Stimulated activated CD4-positive, alpha-beta T cell treated with anti-CD3 and anti-CD28 coated beads, Interleukin-2, amount 100 ng/mL, for 24 hours (primary cell): ENCODE results near the gene SAA1.
"Not testable (repeated sequence)": the region's sequence is repeated elsewhere in the genome, so short reads cannot be mapped to it uniquely, and the experiment has no call there.

Experiments
- DNase-seq, 2 donors: peaks; one replicate each; pipeline ENCODE4 v3.0.0-alpha.2; 2020

SAA1 gene

DNA sequence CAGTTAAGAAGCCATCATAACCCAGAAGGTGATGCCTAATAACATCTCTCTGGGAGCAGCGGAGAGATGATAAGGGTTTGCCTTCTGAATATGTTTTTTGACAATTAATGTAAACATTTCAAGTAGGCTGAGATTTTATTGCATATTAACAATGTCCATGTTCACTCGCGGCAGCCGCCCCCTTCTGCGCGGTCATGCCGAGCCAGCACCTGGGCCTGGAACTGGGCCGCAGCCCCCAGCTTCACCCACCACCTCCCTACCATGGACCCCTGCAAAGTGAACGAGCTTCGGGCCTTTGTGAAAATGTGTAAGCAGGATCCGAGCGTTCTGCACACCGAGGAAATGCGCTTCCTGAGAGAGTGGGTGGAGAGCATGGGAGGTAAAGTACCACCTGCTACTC is 4.3 kb upstream of the SAA1 start:
- no peak for DNase-seq

DNA sequence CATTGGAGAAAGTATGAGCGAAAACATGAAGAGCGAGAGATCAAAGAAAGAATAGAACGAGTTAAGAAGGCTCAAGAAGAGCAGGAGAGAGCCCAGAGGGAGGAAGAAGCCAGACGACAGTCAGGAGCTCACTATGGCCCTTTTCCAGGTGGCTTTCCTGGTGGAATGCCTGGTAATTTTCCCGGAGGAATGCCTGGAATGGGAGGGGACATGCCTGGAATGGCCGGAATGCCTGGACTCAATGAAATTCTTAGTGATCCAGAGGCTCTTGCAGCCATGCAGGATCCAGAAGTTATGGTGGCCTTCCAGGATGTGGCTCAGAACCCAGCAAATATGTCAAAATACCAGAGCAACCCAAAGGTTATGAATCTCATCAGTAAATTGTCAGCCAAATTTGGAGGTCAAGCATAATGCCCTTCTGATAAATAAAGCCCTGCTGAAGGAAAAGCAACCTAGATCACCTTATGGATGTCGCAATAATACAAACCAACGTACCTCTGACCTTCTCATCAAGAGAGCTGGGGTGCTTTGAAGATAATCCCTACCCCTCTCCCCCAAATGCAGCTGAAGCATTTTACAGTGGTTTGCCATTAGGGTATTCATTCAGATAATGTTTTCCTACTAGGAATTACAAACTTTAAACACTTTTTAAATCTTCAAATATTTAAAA is 3.2 kb upstream of the SAA1 start:
- not testable (repeated sequence) for DNase-seq

DNA sequence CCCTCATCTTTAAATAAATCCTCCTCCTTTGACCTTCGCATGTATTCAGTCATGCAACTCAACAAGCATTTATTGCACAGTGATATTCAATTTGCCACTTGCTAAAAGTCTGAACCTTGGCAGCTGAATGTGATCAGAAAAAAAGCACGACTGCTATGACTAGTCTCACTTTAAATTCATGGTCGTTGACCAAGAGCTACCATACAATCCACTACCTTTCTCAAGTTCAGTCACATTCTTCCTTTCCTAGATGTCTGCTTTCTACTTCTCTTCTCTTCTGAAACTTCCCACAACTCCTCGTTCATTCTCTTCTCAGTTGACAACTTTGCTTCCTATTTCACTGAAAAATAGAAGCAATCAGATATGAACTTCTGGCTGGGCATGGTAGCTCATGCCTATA is 2.0 kb upstream of the SAA1 start:
- DNase-seq = no peak

DNA sequence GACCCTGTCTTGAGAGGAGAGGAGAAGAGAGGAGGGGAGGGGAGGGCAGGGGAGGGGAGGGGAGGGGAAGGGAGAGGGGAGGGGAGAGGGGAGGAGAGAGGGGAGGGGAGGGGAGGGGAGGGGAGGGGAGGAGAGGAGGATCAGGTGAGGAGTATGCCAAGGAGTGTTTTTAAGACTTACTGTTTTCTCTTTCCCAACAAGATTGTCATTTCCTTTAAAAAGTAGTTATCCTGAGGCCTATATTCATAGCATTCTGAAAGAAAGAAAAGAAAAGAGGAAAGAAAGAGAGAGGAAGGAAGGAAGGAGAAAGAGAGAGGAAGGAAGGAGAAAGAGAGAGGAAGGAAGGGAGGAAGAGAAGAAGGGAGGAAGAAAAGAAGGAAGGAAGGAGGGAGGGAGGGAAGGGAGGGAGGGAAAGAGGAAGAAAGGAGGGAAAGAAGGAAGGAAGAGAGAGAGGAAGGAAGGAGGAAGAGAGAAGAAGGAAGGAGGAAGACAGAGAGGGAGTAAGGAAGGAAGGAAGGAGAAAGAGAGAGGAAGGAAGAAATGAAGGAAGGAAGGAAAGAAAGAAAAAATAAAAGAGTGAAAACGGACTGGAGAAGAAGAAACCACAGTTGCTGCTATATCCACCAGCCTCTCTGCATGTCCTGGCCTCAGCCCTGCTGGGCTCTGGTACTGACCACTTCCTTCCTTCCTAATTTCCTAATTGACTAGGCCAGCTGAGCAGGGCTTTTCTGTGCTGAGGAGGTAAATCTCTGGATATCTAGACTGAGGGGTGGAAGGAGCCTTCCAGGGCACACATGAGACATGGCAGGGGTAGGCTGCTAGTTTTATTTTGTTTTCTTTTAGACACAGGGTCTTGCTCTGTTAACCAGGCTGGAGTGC is 1.1 kb upstream of the SAA1 start:
- DNase-seq = no peak

DNA sequence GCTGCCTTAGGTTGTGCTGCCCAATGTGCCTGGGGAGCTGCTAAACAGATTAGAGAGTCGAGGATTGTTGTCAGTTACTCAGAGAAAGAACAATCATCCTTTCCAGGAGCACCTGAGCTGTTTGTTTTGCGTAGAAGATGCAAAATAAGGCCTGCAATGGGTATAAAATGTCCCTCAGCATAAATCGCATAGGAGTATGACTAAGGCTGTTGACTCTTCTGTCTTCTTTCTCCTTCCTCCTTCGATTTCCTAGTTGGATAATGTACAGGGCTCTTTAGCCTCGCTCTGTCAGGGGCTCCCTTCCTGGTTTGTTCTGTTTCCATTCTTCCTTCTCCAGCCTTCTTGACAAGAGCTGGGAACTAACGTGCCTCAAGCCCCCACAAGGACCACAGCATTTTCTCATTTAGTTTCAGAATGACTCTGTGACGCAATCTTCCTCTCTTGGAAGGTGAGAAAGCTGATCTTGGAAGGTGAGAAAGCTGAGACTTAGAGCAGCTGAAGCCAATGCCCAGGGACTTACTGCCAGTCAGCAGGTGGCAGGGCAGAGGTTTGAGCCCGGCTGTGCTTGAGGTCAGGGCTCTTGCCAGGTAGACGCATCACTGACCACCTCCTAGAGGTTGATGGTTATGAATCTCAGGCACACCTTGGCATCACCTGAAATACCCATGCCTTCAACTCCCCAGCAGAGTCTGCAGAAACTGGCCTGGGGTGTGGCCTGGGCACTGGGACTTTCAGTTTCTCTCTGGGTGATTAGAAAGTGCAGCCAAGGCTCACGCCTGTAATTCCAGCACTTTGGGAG is 1.5 kb downstream of the SAA1 start:
- not testable (repeated sequence) for DNase-seq

DNA sequence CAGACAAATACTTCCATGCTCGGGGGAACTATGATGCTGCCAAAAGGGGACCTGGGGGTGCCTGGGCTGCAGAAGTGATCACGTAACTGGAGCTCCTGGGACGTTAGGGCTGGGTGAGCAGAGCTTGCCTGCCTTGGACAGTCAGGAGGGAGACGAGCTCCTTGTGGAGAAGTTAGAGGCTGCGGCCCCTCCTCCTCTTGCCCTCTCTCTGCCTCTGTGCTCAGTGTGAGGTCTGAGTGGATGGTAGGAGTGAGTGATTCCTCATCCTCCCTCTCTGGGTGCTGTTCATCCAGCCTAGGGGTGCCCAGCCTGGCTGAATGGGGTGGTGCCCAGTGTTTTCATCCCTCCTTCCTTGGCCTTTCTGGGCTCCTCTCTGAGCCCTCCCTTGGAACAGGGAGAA is 3.2 kb downstream of the SAA1 start:
- DNase-seq = not testable (repeated sequence)

DNA sequence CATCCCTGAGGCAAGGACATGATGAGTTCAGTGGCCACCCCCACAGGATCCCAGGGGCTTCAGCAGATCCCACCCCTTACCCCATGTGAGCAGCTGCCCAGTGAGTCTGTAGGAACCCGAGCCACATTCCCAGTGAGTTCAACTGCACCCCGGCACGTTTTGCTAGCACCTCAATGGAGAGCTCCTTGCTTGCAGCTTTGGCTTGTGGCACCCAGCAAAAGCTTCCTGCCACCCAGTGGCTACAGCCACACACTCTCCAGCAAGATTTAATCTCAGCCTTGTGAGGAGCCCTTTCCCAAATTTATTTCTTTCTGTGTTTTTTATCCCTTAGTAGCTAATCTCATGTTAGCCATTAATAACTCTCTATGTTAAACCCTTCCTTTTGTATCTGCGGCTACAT is 4.0 kb downstream of the SAA1 start:
- DNase-seq = no peak

DNA sequence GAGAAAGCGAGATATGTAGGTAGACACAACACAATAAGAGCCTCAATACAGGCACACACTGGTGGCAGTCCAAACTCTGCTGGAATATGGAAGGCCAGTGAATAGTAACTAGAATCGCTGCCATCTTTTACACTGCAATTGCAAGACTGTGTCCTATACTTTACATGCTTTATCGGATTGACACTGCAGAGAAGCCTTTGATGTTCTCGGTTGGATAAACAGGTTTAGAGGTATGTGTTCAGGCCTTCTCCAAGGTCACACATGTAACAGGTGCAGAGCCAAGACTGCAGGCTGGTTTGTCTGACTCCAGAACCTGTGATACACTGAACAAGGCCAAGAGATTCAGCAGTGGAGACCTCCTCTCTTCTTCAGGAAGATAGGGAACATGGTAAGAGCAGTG is 5.1 kb downstream of the SAA1 start:
- DNase-seq = no peak

DNA sequence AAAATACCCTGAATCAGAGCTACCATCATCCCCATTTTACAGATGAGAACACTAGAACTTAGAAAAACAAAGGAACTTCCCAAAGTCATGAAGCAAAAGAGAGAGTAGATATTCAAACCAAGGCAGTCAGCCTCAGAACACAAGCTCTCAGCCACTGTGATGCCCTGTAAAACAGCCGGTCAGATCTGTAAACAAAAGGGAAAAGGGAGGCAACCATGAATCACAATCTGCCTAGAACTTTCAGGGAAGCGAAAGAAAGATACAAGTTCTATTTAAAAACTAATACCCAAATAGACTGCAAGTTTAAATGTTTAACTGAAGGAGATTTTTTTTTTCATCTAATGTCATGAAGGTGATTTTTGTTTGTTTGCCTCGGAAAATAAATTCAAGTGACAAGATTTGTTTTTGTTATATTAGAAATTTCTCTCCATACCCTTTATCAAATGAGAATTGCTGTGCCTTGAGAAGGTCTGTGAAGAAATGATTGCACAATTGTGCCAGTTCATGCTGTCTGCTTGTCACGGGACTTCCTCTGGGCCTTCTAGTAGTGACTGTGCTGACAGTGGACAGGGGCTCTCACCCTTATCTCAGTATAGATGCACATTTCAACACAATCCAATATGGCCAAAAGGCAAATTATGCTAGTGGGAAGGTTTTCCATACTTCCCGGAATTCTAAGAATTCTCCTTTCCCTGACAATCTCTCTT is 11.7 kb downstream of the SAA1 start:
- no peak for DNase-seq

DNA sequence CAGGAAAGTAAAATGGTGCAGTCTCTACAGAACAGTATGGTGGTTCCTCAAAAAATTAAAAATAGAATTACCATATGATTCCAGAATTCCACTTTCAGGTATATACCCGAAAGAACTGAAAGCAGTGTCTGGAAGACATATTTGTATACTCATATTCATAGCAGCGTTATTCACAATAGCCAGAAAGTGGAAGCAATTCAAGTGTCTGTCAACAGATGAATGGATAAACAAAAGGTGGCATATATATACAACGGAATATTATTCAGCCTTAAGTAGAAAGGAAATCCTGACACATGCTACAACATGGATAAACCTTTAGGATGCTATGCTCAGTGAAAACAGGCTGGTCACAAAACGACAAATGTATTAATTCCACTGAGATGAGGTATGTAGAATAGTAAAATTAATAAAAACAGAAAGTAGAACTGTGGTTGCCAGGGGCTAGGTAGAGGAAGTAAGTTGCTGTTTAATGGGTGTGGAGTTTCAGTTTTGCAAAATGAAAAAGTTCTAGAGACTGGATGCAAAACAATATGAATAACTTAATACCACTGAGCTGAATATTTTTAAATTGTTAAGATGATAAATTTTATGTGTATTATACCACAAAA is 14.5 kb downstream of the SAA1 start:
- no peak for DNase-seq

DNA sequence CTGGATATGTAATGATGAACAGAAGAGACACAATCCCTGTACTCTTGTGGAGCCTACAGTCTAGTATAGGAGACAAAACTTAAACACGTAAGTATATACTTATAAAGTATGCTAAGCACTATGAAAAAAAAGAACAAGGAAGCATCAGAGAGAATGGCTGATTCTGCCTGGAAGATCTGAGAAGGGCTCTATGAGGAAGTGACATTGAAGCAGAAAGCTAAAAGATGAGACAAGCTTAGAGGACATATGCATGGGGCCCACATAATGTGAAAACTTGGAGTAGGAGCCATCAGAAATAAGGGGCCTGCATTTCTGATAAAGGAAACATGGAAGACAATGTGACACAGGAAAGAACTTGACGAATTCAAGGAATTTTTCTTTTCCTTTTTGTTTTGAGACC is 16.6 kb downstream of the SAA1 start:
- DNase-seq = no peak

DNA sequence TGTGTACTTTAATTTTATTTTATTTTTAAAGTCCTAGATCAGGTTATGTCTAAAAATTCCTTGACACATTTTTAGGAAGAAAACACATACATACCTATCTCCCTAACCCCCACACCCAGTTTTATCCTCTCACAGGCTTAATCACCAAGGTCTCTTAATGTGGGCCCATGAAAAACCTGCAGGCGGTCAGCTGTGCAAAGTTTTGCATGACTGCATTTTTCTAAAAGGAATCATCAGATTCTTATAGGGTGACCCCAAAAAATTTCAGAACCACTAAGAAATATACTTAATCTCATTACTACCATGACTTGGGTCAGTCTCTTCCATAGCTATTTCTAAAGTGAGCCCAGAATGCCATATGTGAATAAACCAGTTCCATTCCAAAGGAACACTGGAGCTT is 19.8 kb downstream of the SAA1 start:
- DNase-seq = no peak

DNA sequence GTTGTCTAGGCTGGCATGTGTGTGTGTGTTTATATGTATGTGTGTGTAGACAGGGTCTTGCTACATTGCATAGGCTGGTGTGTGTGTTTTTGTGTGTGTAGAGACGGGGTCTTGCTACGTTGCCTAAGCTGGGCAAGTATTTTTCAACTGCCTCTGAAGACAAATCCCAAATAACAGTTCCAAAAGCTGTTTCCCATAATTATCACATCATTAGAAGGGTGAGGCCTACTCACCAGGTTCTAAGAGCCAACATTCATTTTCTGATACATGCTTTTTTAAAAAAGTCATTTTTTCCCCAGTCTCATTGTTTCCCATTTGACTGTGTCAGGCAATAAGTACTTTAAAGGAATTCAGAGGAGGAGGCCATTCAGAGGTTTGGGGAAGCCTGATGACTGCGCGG is 22.8 kb downstream of the SAA1 start:
- DNase-seq = no peak

DNA sequence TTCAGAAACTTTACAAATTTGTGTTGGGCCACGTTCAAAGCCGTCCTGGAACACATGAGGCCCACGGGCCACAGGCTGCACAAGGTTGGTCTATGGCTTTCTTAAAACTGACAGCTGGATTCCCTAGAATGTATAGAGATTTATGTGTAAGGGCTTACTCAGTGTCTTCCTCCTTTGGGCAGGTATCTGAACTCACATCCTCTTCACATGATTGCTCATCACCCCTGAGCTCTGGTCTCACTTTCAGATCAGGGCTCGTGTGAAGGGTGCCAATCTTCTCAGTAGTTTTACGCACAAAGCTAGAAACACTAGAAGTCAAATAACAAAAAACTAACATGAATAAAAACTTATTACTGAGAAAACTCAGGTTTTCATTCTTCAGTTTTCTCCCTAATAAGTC is 28.8 kb downstream of the SAA1 start:
- no peak for DNase-seq

DNA sequence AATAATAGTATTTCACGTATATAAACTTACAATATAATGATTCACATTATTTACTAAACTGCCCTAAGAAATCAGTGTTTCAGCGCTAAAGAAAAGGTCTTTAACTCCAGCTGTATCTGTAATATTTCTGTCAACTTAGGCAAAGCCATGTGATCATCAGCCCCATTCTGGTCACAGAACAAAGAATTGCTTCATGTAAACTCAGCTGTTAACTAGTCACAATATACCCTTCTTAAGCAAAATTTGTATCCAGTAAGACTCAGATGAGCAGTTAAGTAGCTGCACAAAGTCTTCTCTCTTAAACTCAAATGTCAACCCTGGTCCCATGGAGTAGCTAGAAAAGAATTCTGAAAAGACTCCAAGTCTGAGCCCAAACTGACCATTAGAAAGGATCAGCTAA is 29.3 kb downstream of the SAA1 start:
- DNase-seq = no peak

DNA sequence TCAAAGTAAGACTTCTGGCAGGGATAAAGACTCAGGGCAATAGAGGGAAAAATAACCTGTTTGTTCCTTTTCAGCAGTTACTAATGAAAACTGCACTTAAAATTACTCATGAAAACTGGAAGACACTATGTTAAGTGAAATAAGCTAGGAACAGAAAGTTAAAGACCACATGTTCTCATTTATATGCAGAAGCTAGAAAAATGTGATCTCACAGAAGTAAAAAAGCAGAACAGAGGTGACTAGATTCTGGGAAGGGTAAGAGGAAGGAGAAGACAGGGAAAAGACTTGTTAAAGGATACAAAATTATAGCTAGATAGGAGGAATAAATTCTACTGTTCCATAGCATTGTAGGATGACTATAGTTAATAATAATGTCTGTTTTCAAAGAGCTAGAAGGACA is 33.7 kb downstream of the SAA1 start:
- DNase-seq = no peak

DNA sequence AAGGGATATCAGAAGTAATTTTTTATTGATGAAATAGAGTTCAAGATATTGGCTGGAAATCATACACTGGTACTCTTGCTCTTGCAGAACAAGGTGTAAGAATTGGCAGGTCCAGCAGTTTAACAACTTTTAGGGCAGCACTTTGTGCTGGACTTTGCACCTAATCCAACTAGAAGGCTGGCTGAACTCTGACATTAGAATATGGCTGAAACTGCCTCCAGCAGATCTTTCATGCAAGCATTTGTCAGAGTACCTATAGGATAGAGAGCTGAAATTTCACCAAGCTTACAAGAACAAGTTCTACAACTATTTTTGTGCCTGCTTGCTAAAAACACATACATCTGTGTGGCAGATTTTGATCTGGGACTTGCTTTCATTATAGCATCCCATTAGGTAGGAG is 38.7 kb downstream of the SAA1 start:
- no peak for DNase-seq

DNA sequence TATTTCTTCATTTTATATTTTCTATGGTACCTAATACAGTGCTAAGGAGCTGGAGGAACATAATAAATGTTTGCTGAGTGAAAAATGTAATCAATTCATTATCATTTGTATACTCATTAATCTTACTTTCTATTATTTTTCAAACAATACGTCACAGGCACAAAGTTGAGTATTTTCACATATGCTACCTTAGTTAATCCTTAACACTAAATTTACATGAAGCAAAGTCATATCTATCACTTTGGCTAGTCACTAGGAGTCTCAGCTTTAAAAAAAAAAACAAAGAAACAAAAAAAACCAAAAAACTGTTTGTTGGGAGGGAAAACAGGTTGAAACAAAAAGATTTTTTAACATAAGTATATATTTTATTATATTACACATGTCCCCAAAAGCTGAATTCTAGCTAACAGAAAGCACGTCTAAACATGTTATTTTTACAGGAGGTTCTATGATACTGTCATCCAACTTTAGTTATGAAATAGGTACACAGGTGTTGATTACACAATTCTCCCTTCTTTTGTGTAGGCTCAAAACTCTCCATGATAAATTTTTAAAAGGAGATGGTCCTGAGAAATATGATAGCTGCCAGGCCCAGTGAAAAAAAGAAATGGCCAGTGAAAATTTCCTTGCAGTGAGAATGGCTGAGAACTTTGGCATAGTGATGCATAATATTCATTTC is 41.5 kb downstream of the SAA1 start:
- no peak for DNase-seq

DNA sequence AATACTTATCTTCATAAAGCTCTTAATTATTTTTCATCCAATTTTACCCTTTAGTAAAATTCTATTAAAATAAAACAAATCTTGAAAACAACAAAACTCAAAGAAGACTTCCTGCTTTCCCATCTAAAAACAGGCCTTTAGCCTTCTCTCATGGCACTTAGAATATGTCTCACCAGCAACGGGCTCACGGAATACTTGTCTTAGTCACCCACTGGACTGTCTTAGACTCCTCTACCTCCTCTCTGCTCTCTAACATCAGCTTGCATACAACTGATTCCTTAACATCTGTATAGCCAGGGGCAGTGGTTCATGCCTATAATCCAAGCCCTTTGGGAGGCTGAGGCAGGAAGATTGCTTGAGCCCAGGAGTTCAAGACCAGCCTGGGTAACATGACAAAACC is 42.2 kb downstream of the SAA1 start:
- DNase-seq = no peak

DNA sequence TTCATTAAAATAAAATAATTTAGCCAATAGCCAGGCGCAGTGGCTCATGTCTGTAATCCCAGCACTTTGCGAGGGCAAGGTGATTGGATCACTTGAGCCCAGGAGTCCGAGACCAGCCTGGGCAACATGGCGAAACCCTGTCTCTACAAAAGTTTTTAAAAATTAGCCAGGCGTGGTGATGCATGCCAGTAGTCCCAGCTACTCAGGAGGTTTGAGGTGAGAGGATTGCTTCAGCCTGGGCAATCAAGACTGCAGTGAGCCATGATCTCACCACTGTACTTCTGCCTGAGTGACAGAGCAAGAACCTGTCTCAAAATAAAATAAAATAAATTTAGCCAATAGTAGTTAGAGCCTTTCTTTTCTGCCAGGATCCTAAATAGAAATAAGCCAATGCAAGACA is 43.6 kb downstream of the SAA1 start:
- no peak for DNase-seq

DNA sequence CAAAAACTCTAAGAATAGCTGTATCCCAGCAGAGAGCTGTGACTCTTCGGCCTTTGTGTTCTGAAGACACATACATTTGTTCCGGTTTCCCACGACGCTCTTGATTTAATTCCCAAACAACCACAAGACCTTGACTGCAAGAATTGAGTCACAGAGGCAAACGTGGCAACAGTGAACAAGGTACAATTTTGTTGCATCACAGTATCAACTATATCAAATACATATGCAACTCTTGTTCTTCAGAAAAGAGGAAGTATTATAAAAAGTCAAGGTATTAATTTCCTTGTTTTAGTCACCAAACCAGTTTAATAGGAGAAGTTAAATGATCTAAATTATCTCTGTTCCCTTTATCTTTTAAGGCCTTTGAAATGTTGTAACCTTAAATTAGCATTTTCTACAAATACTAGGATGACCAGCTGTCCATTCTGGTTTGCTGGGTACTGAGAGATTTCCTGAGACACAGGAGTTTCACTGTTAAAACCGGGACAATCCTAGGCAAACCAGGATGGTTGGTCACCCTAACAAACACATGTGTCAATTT is 44.8 kb downstream of the SAA1 start:
- no peak for DNase-seq

DNA sequence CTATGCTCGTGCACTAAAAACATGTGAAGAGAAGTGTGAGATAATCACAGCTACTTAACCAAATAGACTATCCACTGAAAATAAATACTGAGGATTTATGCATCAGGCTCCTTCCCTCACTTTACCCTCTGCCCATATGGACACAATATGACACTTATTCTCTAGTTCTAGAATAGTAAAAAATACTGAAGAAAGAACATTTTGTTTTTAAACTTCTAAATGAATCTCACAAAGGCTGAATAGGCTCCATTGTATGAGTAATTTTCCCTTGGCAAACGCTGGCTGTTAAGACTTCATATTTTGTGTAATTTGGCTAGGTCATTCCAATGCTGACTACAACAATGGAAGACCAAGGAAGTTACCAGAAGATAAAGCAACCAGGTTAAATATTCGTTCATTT is 45.9 kb downstream of the SAA1 start:
- DNase-seq = no peak
